ES-I3 (cell line): ENCODE results near the gene COBL.

ENCODE experiments used
- H3K36me3 ChIP-seq: 2 replicates; pipeline ENCODE4 v1.6.1; 2013; ENCODE audit warnings: mild to moderate bottlenecking, low read length, control low read depth, moderate library complexity; ENCODE audit not compliant: insufficient read depth
- H3K4me1 ChIP-seq: 2 replicates; pipeline ENCODE4 v1.6.1; 2013; ENCODE audit warnings: mild to moderate bottlenecking, control low read depth, low read length; ENCODE audit not compliant: insufficient read depth
- H3K9ac ChIP-seq: 2 replicates; pipeline ENCODE4 v1.6.1; 2013; ENCODE audit warnings: low read depth, mild to moderate bottlenecking, low read length, moderate library complexity
- H3K9me3 ChIP-seq: 2 replicates; pipeline ENCODE4 v1.6.1; 2013; ENCODE audit warnings: mild to moderate bottlenecking, low read length, moderate library complexity; ENCODE audit not compliant: control insufficient read depth, insufficient read depth

COBL gene

GRCh38 chr7:51026341-51026740 is 290.3 kb downstream of the COBL start:
- no peaks in the 10 kb centered on the region for H3K9me3 ChIP-seq

GRCh38 chr7:51025668-51026067 is 290.9 kb downstream of the COBL start:
- Histone ChIP-seq H3K36me3 (peaks cover 11% of the 10 kb centered on the region), H3K9me3 (no peaks in the 10 kb centered on the region), H3K4me1 (no peaks in the 10 kb centered on the region), H3K9ac (no peak overlapping the region)

More at GRCh38 chr7:51026341-51026740, 290.3 kb downstream of the COBL start:
- Histone ChIP-seq H3K36me3 (peaks cover 11% of the 10 kb centered on the region), H3K9ac (no peak overlapping the region), H3K4me1 (no peaks in the 10 kb centered on the region)

- Histone ChIP-seq H3K9me3 (no peaks in the 10 kb centered on the region), H3K4me1 (no peaks in the 10 kb centered on the region), H3K36me3 (peaks cover 11% of the 10 kb centered on the region), H3K9ac (no peak overlapping the region)
Observed at GRCh38 chr7:51024867-51025266, 291.7 kb downstream of the COBL start.

- Histone ChIP-seq H3K9ac (no peak overlapping the region), H3K36me3 (peaks cover 7% of the 10 kb centered on the region), H3K4me1 (no peaks in the 10 kb centered on the region), H3K9me3 (no peaks in the 10 kb centered on the region)
Observed at GRCh38 chr7:51023547-51023946, 293.1 kb downstream of the COBL start.

- H3K9ac ChIP-seq: no peak overlapping the region
- H3K4me1 ChIP-seq: no peaks in the 10 kb centered on the region
- peaks cover 7% of the 10 kb centered on the region for H3K36me3 ChIP-seq
- H3K9me3 ChIP-seq: no peaks in the 10 kb centered on the region
Observed at GRCh38 chr7:51022821-51023220, 293.8 kb downstream of the COBL start.

- no peaks in the 10 kb centered on the region for H3K9me3 ChIP-seq
- no peaks in the 10 kb centered on the region for H3K4me1 ChIP-seq
- no peak overlapping the region for H3K9ac ChIP-seq
- H3K36me3 ChIP-seq: peaks cover 7% of the 10 kb centered on the region
Observed at GRCh38 chr7:51021906-51022570, 294.6 kb downstream of the COBL start.

- no peaks in the 10 kb centered on the region for H3K4me1 ChIP-seq
- H3K9ac ChIP-seq: no peak overlapping the region
Observed at GRCh38 chr7:51020944-51021343, 295.7 kb downstream of the COBL start.

GRCh38 chr7:51019891-51020870 is 296.4 kb downstream of the COBL start:
- no peaks in the 10 kb centered on the region for H3K9me3 ChIP-seq
- H3K4me1 ChIP-seq: no peaks in the 10 kb centered on the region
- no peak overlapping the region for H3K9ac ChIP-seq

More at GRCh38 chr7:51020944-51021343, 295.7 kb downstream of the COBL start:
- Histone ChIP-seq H3K36me3 (peaks cover 2% of the 10 kb centered on the region), H3K9me3 (no peaks in the 10 kb centered on the region)

GRCh38 chr7:51019191-51019844 is 297.3 kb downstream of the COBL start:
- no peaks in the 10 kb centered on the region for H3K9me3 ChIP-seq

More at GRCh38 chr7:51019891-51020870, 296.4 kb downstream of the COBL start:
- no peaks in the 10 kb centered on the region for H3K36me3 ChIP-seq

GRCh38 chr7:51017576-51018535 is 298.8 kb downstream of the COBL start:
- no peaks in the 10 kb centered on the region for H3K9me3 ChIP-seq
- no peaks in the 10 kb centered on the region for H3K4me1 ChIP-seq
- no peaks in the 10 kb centered on the region for H3K36me3 ChIP-seq
- no peak overlapping the region for H3K9ac ChIP-seq

More at GRCh38 chr7:51019191-51019844, 297.3 kb downstream of the COBL start:
- no peaks in the 10 kb centered on the region for H3K36me3 ChIP-seq
- no peak overlapping the region for H3K9ac ChIP-seq
- H3K4me1 ChIP-seq: no peaks in the 10 kb centered on the region

- Histone ChIP-seq H3K9ac (no peak overlapping the region), H3K36me3 (no peaks in the 10 kb centered on the region), H3K9me3 (no peaks in the 10 kb centered on the region), H3K4me1 (no peaks in the 10 kb centered on the region)
Observed at GRCh38 chr7:51016546-51016945, 300.1 kb downstream of the COBL start.

- Histone ChIP-seq H3K9ac (no peak overlapping the region), H3K4me1 (no peaks in the 10 kb centered on the region), H3K36me3 (no peaks in the 10 kb centered on the region), H3K9me3 (no peaks in the 10 kb centered on the region)
Observed at GRCh38 chr7:51015581-51015980, 301.0 kb downstream of the COBL start.

- H3K9ac ChIP-seq: no peak overlapping the region
- no peaks in the 10 kb centered on the region for H3K4me1 ChIP-seq
Observed at GRCh38 chr7:51014811-51015210, 301.8 kb downstream of the COBL start.

More at GRCh38 chr7:51014811-51015210, 301.8 kb downstream of the COBL start:
- no peaks in the 10 kb centered on the region for H3K9me3 ChIP-seq
- H3K36me3 ChIP-seq: no peaks in the 10 kb centered on the region
